Measurements from ENCODE around the gene IL37.

- TF ChIP-seq, protein P1, sequence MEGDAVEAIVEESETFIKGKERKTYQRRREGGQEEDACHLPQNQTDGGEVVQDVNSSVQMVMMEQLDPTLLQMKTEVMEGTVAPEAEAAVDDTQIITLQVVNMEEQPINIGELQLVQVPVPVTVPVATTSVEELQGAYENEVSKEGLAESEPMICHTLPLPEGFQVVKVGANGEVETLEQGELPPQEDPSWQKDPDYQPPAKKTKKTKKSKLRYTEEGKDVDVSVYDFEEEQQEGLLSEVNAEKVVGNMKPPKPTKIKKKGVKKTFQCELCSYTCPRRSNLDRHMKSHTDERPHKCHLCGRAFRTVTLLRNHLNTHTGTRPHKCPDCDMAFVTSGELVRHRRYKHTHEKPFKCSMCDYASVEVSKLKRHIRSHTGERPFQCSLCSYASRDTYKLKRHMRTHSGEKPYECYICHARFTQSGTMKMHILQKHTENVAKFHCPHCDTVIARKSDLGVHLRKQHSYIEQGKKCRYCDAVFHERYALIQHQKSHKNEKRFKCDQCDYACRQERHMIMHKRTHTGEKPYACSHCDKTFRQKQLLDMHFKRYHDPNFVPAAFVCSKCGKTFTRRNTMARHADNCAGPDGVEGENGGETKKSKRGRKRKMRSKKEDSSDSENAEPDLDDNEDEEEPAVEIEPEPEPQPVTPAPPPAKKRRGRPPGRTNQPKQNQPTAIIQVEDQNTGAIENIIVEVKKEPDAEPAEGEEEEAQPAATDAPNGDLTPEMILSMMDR (IDR thresholded peaks at IDR 0.05; ENCODE audit: low read depth, low read length, poor library complexity, severe bottlenecking): no peak
- no peak for TF ChIP-seq EZH2phosphoT487 (IDR thresholded peaks at IDR 0.05; ENCODE audit: borderline replicate concordance, low read length)
These were observed 30.9 kb upstream of the IL37 start for GRCh38 chr2:112880091-112880531.
